WTC11 (cell line): Measurements from ENCODE around the gene PPIP5K2. TPM values are rescaled to one million over a fixed set of nuclear protein-coding genes. Genes with fewer than 3 reads are reported as not detected.

Experiments used
- ATAC-seq: fragments of 200-7000 bp; cut with Tn5 transposase; 2 replicates; pipeline ENCODE4 v1.10.0; 2021; ENCODE audit warnings: mild to moderate bottlenecking, moderate library complexity
- CTCF ChIA-PET: fragments of 300-600 bp; sonication (Branson Sonifier 250); formaldehyde crosslinking; loops from one replicate; lab custom pipeline; 2021; ENCODE audit warnings: antibody characterized with exemption; lab: Charles Lee
- POLR2A ChIA-PET: fragments of 350-600 bp; sonication (Branson Sonifier 250); formaldehyde crosslinking; loops from one replicate; lab custom pipeline; 2021; ENCODE audit warnings: antibody characterized with exemption; lab: Charles Lee
- DNase-seq: peaks from one replicate; pipeline ENCODE4 v3.0.0; 2021; ENCODE audit warnings: low spot score
- H3K27ac Mint-ChIP-seq: 2 replicates; pipeline ENCODE4 v1.8.0; 2021; ENCODE audit warnings: mixed read lengths
- H3K27me3 Mint-ChIP-seq: 2 replicates; pipeline ENCODE4 v1.8.0; 2021; ENCODE audit warnings: low read depth, mild to moderate bottlenecking, moderate library complexity, mixed read lengths
- H3K36me3 Mint-ChIP-seq: 2 replicates; pipeline ENCODE4 v1.8.0; 2021; ENCODE audit warnings: mixed read lengths
- H3K4me1 Mint-ChIP-seq: 2 replicates; pipeline ENCODE4 v1.8.0; 2022; ENCODE audit warnings: mixed read lengths
- H3K4me3 Mint-ChIP-seq: 2 replicates; pipeline ENCODE4 v1.8.0; 2021; ENCODE audit warnings: mild to moderate bottlenecking, moderate library complexity, mixed read lengths
- H3K9me3 Mint-ChIP-seq: 2 replicates; pipeline ENCODE4 v1.8.0; 2021; ENCODE audit warnings: mixed read lengths
- AR ChIP-seq: fragments of 250-450 bp; sonication (Bioruptor Pico); IDR thresholded peaks from 2 replicates; pipeline ENCODE4 v1.9.0; 2021; ENCODE audit warnings: mild to moderate bottlenecking
- ATF1 ChIP-seq: sonication (generic); formaldehyde crosslinking; IDR thresholded peaks from 2 replicates; pipeline ENCODE4 v1.8.1; 2023; ENCODE audit warnings: mild to moderate bottlenecking, moderate library complexity, missing genetic modification reagents
- CREM ChIP-seq: sonication (generic); formaldehyde crosslinking; IDR thresholded peaks from 2 replicates; pipeline ENCODE4 v1.8.1; 2022; ENCODE audit warnings: mild to moderate bottlenecking, missing genetic modification reagents, moderate library complexity
- GTF2I ChIP-seq: fragments of 250-450 bp; sonication (Bioruptor Pico); conservative IDR thresholded peaks from 2 replicates; pipeline ENCODE4 v1.4.0; 2021; ENCODE audit warnings: mild to moderate bottlenecking
- MXD4 ChIP-seq: fragments of 250-450 bp; sonication (Bioruptor Pico); IDR thresholded peaks from 2 replicates; pipeline ENCODE4 v1.8.0; 2021; ENCODE audit warnings: mild to moderate bottlenecking, moderate library complexity, borderline replicate concordance
- NFE2L1 ChIP-seq: sonication (generic); formaldehyde crosslinking; IDR thresholded peaks from 2 replicates; pipeline ENCODE4 v1.8.1; 2023; ENCODE audit warnings: missing genetic modification reagents
- NFYB ChIP-seq: sonication (generic); formaldehyde crosslinking; conservative IDR thresholded peaks from 2 replicates; pipeline ENCODE4 v1.8.0; 2022; ENCODE audit warnings: low read depth, missing genetic modification reagents
- PRRX2 ChIP-seq: fragments of 250-450 bp; sonication (Bioruptor Pico); IDR thresholded peaks from 2 replicates; pipeline ENCODE4 v1.8.0; 2021; ENCODE audit warnings: mild to moderate bottlenecking
- USF1 ChIP-seq: sonication (generic); formaldehyde crosslinking; IDR thresholded peaks from 2 replicates; pipeline ENCODE4 v1.8.0; 2022; ENCODE audit warnings: mild to moderate bottlenecking, missing genetic modification reagents
- USF2 ChIP-seq: sonication (generic); formaldehyde crosslinking; IDR thresholded peaks from 2 replicates; pipeline ENCODE4 v1.8.1; 2023; ENCODE audit warnings: mild to moderate bottlenecking, missing genetic modification reagents, moderate library complexity
- ZNF219 ChIP-seq: sonication (generic); formaldehyde crosslinking; IDR thresholded peaks from 2 replicates; pipeline ENCODE4 v1.8.0; 2023; ENCODE audit warnings: missing genetic modification reagents, mild to moderate bottlenecking, borderline replicate concordance
- total RNA-seq: library from RNA; stranded (reverse); gene quantifications from 3 replicates; pipeline ENCODE4 v1.2.3, GENCODE V29; 2021
- TF ChIP-seq, protein P1 (sequence below): fragments of 250-450 bp; sonication (Bioruptor Pico); IDR thresholded peaks from 2 replicates; pipeline ENCODE4 v1.9.0; 2021; ENCODE audit warnings: mild to moderate bottlenecking, borderline replicate concordance
- TF ChIP-seq, protein P2 (sequence below): fragments of 250-450 bp; sonication (Bioruptor Pico); IDR thresholded peaks from 2 replicates; pipeline ENCODE4 v1.9.0; 2021; ENCODE audit warnings: moderate library complexity, mild to moderate bottlenecking, inconsistent platforms, borderline replicate concordance
- TF ChIP-seq, protein P3 (sequence below): sonication (generic); formaldehyde crosslinking; IDR thresholded peaks from 2 replicates; pipeline ENCODE4 v1.8.1; 2023; ENCODE audit warnings: mild to moderate bottlenecking, moderate library complexity, missing genetic modification reagents
- TF ChIP-seq, protein P4 (sequence below): fragments of 200-600 bp; IDR thresholded peaks from 2 replicates; pipeline ENCODE4 v1.8.0; 2022; ENCODE audit warnings: antibody characterized with exemption

The PPIP5K2 gene
- total RNA-seq, 1 experiment from 2014 or later = 67.6 TPM

DNA sequence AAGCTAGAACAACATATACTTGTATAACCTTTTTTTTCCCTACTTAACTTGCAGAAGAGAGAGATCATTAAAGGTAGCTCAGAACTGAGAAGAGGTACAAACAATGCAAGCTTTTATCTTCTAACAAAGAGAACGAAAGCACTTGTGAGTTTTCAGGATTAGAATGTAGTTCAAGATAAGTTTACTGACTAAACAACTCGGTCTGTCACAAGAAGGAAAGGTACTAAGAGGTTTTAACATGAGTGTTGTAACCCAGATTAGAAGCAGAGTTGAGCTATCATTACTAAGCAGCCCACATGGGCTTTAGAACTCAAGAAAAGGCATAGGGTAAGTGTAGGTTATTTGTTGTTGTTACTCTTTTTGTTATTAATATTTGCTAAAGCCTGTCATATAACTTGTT, 25.4 kb upstream of the PPIP5K2 start:
- no peak overlapping the region for H3K27ac Mint-ChIP-seq
- H3K27me3 Mint-ChIP-seq = no peaks in the 10 kb centered on the region
- H3K4me1 Mint-ChIP-seq = no peaks in the 10 kb centered on the region
- ChIA-PET POLR2A (no interaction called here), CTCF (no interaction called here)
- H3K9me3 Mint-ChIP-seq = no peaks in the 10 kb centered on the region
- no peak overlapping the region for H3K4me3 Mint-ChIP-seq
- TF ChIP-seq, protein P1, sequence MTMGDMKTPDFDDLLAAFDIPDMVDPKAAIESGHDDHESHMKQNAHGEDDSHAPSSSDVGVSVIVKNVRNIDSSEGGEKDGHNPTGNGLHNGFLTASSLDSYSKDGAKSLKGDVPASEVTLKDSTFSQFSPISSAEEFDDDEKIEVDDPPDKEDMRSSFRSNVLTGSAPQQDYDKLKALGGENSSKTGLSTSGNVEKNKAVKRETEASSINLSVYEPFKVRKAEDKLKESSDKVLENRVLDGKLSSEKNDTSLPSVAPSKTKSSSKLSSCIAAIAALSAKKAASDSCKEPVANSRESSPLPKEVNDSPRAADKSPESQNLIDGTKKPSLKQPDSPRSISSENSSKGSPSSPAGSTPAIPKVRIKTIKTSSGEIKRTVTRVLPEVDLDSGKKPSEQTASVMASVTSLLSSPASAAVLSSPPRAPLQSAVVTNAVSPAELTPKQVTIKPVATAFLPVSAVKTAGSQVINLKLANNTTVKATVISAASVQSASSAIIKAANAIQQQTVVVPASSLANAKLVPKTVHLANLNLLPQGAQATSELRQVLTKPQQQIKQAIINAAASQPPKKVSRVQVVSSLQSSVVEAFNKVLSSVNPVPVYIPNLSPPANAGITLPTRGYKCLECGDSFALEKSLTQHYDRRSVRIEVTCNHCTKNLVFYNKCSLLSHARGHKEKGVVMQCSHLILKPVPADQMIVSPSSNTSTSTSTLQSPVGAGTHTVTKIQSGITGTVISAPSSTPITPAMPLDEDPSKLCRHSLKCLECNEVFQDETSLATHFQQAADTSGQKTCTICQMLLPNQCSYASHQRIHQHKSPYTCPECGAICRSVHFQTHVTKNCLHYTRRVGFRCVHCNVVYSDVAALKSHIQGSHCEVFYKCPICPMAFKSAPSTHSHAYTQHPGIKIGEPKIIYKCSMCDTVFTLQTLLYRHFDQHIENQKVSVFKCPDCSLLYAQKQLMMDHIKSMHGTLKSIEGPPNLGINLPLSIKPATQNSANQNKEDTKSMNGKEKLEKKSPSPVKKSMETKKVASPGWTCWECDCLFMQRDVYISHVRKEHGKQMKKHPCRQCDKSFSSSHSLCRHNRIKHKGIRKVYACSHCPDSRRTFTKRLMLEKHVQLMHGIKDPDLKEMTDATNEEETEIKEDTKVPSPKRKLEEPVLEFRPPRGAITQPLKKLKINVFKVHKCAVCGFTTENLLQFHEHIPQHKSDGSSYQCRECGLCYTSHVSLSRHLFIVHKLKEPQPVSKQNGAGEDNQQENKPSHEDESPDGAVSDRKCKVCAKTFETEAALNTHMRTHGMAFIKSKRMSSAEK = no peak
- TF ChIP-seq, protein P2, sequence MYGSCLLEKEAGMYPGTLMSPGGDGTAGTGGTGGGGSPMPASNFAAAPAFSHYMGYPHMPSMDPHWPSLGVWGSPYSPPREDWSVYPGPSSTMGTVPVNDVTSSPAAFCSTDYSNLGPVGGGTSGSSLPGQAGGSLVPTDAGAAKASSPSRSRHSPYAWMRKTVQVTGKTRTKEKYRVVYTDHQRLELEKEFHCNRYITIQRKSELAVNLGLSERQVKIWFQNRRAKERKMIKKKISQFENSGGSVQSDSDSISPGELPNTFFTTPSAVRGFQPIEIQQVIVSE (CRISPR knock-in tag) = no peak
- TF ChIP-seq, protein P3, sequence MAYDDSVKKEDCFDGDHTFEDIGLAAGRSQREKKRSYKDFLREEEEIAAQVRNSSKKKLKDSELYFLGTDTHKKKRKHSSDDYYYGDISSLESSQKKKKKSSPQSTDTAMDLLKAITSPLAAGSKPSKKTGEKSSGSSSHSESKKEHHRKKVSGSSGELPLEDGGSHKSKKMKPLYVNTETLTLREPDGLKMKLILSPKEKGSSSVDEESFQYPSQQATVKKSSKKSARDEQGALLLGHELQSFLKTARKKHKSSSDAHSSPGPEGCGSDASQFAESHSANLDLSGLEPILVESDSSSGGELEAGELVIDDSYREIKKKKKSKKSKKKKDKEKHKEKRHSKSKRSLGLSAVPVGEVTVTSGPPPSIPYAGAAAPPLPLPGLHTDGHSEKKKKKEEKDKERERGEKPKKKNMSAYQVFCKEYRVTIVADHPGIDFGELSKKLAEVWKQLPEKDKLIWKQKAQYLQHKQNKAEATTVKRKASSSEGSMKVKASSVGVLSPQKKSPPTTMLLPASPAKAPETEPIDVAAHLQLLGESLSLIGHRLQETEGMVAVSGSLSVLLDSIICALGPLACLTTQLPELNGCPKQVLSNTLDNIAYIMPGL (CRISPR knock-in tag) = no peak
- TF ChIP-seq MXD4 (CRISPR knock-in tag) = no peak
- TF ChIP-seq CREM (CRISPR knock-in tag) = no peak
- no peak for TF ChIP-seq NFE2L1 (CRISPR knock-in tag)
- no peak for TF ChIP-seq GTF2I (CRISPR knock-in tag)
- no peak for TF ChIP-seq NFYB (CRISPR knock-in tag)
- TF ChIP-seq, protein P4, sequence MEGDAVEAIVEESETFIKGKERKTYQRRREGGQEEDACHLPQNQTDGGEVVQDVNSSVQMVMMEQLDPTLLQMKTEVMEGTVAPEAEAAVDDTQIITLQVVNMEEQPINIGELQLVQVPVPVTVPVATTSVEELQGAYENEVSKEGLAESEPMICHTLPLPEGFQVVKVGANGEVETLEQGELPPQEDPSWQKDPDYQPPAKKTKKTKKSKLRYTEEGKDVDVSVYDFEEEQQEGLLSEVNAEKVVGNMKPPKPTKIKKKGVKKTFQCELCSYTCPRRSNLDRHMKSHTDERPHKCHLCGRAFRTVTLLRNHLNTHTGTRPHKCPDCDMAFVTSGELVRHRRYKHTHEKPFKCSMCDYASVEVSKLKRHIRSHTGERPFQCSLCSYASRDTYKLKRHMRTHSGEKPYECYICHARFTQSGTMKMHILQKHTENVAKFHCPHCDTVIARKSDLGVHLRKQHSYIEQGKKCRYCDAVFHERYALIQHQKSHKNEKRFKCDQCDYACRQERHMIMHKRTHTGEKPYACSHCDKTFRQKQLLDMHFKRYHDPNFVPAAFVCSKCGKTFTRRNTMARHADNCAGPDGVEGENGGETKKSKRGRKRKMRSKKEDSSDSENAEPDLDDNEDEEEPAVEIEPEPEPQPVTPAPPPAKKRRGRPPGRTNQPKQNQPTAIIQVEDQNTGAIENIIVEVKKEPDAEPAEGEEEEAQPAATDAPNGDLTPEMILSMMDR = no peak
- no peak for TF ChIP-seq ZNF219 (CRISPR knock-in tag)
- TF ChIP-seq PRRX2 = no peak
- TF ChIP-seq AR = no peak
- DNase-seq (no peak), ATAC-seq (no peak)
- H3K36me3 Mint-ChIP-seq = peaks cover 3% of the 10 kb centered on the region

DNA sequence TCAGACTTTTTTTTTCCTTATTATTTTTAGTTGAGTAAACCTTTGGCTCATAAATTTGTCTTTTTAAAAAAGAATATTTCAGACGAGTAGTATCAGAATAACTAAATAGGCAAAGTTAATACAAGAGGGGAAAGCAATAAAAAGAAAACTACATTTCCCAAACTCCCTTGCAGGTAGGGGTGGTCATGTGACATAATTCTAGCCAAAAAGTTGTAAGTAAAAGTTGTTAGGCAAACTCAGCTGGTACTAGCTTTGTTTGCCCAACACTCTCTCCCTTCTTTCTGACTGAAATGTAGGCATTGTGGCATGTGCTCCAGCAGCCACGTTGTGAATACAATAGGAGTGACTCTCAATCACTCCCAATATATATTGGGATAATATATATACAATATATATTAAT, 21.1 kb upstream of the PPIP5K2 start:
- ATAC-seq (no peak), DNase-seq (no peak)
- POLR2A ChIA-PET = no interaction called here
- Mint-ChIP-seq H3K27me3 (no peaks in the 10 kb centered on the region), H3K4me1 (no peaks in the 10 kb centered on the region), H3K36me3 (0 out of 2 replicates have a peak, but pooled peaks cover 4% of the 10 kb centered on the region), H3K27ac (no peak overlapping the region), H3K4me3 (no peak overlapping the region), H3K9me3 (no peaks in the 10 kb centered on the region)
- CTCF ChIA-PET = no interaction called here
- TF ChIP-seq USF1 (CRISPR knock-in tag) (peak; percentile 76), ATF1 (CRISPR knock-in tag) (no peak), USF2 (peak; percentile 86)
